GM23338 (cell line): ENCODE data around the gene ACOXL. TPM values are rescaled to one million over a fixed set of nuclear protein-coding genes. Genes with fewer than 3 reads are reported as not detected.

ENCODE experiments used
- ATAC-seq: fragments of 200-7000 bp; cut with Tn5 transposase; 3 replicates; pipeline ENCODE4 v1.9.1; 2020
- DNase-seq: peaks from one replicate; pipeline ENCODE4 v3.0.0-alpha.2; 2015; ENCODE audit warnings: low spot score
- H2AFZ ChIP-seq: fragments of 200-600 bp; sonication (generic); 2 replicates; pipeline ENCODE4 v1.8.0; 2016; ENCODE audit warnings: antibody characterized with exemption, mild to moderate bottlenecking, moderate library complexity
- H3F3A ChIP-seq: fragments of 200-600 bp; sonication (generic); replicated peaks from 2 replicates; pipeline ENCODE4 v1.8.0; 2017; ENCODE audit warnings: antibody characterized with exemption, mixed run types, low read depth
- H3K27ac ChIP-seq: fragments of 200-600 bp; sonication (generic); 2 replicates; pipeline ENCODE4 v1.6.1; 2016; ENCODE audit warnings: low read depth
- H3K27me3 ChIP-seq: fragments of 200-600 bp; sonication (generic); 2 replicates; pipeline ENCODE4 v1.8.0; 2016; ENCODE audit warnings: mild to moderate bottlenecking, mixed run types, moderate library complexity; ENCODE audit not compliant: insufficient read depth
- H3K36me3 ChIP-seq: fragments of 200-600 bp; sonication (generic); 2 replicates; pipeline ENCODE4 v1.8.0; 2016; ENCODE audit warnings: mild to moderate bottlenecking; ENCODE audit not compliant: insufficient read depth
- H3K4me1 ChIP-seq: fragments of 200-600 bp; sonication (generic); 2 replicates; pipeline ENCODE4 v1.8.0; 2016; ENCODE audit warnings: mild to moderate bottlenecking, moderate library complexity; ENCODE audit not compliant: insufficient read depth
- H3K4me2 ChIP-seq: fragments of 200-600 bp; sonication (generic); 2 replicates; pipeline ENCODE4 v1.7.1; 2017; ENCODE audit warnings: mixed run types
- H3K4me3 ChIP-seq: fragments of 200-600 bp; sonication (generic); 2 replicates; pipeline ENCODE4 v1.6.1; 2016; ENCODE audit warnings: mixed run types
- H3K79me2 ChIP-seq: fragments of 200-600 bp; sonication (generic); replicated peaks from 2 replicates; pipeline ENCODE4 v1.8.0; 2017; ENCODE audit warnings: mild to moderate bottlenecking; ENCODE audit not compliant: insufficient read depth
- H3K9me2 ChIP-seq: fragments of 200-600 bp; sonication (generic); 2 replicates; pipeline ENCODE4 v1.8.0; 2017; ENCODE audit not compliant: insufficient read depth
- H4K20me1 ChIP-seq: fragments of 200-600 bp; sonication (generic); replicated peaks from 2 replicates; pipeline ENCODE4 v1.8.0; 2017; ENCODE audit warnings: mild to moderate bottlenecking; ENCODE audit not compliant: insufficient read depth
- H3K27ac Mint-ChIP-seq: 2 replicates; pipeline ENCODE4 v1.8.0; 2020; ENCODE audit warnings: inconsistent platforms, mild to moderate bottlenecking, moderate library complexity, mixed read lengths
- H3K27me3 Mint-ChIP-seq: 3 replicates; pipeline ENCODE4 v1.8.0; 2022; ENCODE audit warnings: low read depth, mild to moderate bottlenecking, moderate library complexity, mixed read lengths, inconsistent platforms; ENCODE audit not compliant: insufficient read depth, poor library complexity
- H3K36me3 Mint-ChIP-seq: 3 replicates; pipeline ENCODE4 v1.8.0; 2021; ENCODE audit warnings: low read depth, mild to moderate bottlenecking, inconsistent platforms, moderate library complexity, mixed read lengths
- H3K4me1 Mint-ChIP-seq: 3 replicates; pipeline ENCODE4 v1.8.0; 2020; ENCODE audit warnings: mild to moderate bottlenecking, inconsistent platforms, mixed read lengths
- H3K4me3 Mint-ChIP-seq: 3 replicates; pipeline ENCODE4 v1.8.0; 2021; ENCODE audit warnings: moderate library complexity, mild to moderate bottlenecking, inconsistent platforms, mixed read lengths
- H3K9me3 Mint-ChIP-seq: 3 replicates; pipeline ENCODE4 v1.8.0; 2020; ENCODE audit warnings: moderate library complexity, mild to moderate bottlenecking, inconsistent platforms, mixed read lengths
- CREB1 ChIP-seq: fragments of 250-450 bp; sonication (Bioruptor Pico); IDR thresholded peaks from 2 replicates; pipeline ENCODE4 v1.5.0; 2020; ENCODE audit warnings: low read depth, mild to moderate bottlenecking, moderate library complexity
- EZH2 ChIP-seq: fragments of 200-600 bp; sonication (generic); IDR thresholded peaks from one replicate; pipeline ENCODE4 v1.8.0; 2017; ENCODE audit warnings: antibody characterized with exemption, mild to moderate bottlenecking, low read depth; ENCODE audit not compliant: unreplicated experiment
- NANOG ChIP-seq: IDR thresholded peaks from 2 replicates; pipeline ENCODE4 v1.6.1; 2016; ENCODE audit warnings: antibody characterized with exemption, borderline replicate concordance
- STAT1 ChIP-seq: IDR thresholded peaks from one replicate; pipeline ENCODE4 v1.6.1; 2016; ENCODE audit warnings: antibody characterized with exemption; ENCODE audit not compliant: unreplicated experiment
- ZNF114 ChIP-seq: fragments of 250-450 bp; sonication (Bioruptor Pico); IDR thresholded peaks from 2 replicates; pipeline ENCODE4 v1.5.0; 2020; ENCODE audit warnings: mild to moderate bottlenecking, moderate library complexity
- polyA plus RNA-seq: library from polyadenylated mRNA; unstranded; fragments of >200 nt; fragmentation: Nextera tagmentation; extraction: Ambion mirVana; gene quantifications from 2 replicates; pipeline ENCODE4 v1.2.1, GENCODE V29; 2016
- total RNA-seq: library from RNA; depleted of rRNA; stranded (reverse); fragments of >200 nt; shearing (Covaris generic); gene quantifications from 2 replicates; pipeline ENCODE4 v1.2.3, GENCODE V29; 2014
- TF ChIP-seq, protein P1 (sequence below): fragments of 250-450 bp; sonication (Bioruptor Pico); IDR thresholded peaks from 2 replicates; pipeline ENCODE4 v1.5.0; 2020; ENCODE audit warnings: mild to moderate bottlenecking, moderate library complexity
- TF ChIP-seq, protein P2 (sequence below), 2 experiments: fragments of 200-600 bp in 1 of 2; sonication (generic) in 1 of 2; conservative IDR thresholded peaks; 2 replicates each; pipeline versions ENCODE4 v1.5.1 to v1.6.1; 2016 to 2017; ENCODE audit warnings: antibody characterized with exemption in 2 of 2, low read depth in 2 of 2, mild to moderate bottlenecking in 2 of 2, moderate library complexity in 1 of 2
- TF ChIP-seq, protein P3 (sequence below): IDR thresholded peaks from 2 replicates; pipeline ENCODE4 v1.6.1; 2016; ENCODE audit warnings: antibody characterized with exemption

The ACOXL gene
- total and polyA plus RNA-seq, 2 experiments from 2014 or later = 9.0 to 14.7 TPM

DNA sequence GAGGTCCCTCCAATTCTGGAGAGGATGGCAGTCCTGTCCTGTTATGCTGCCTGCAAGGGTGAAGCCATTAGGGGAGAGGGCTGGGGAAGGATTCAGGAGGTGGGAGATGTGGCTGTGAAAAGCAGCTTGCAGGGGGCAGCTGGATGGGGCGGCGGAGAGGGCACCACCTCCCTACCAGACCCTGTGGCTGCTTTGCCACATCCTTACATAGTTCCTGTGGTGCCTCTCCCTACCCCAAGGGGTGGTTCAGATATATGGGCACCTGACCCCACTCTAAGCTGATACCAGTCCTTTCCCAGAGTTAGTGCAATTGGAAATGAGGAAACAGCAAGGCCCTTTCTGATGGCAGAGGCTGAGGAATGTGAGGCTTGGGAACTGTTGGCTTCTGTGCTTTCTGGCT lies 6.1 kb upstream of the ACOXL start (continued):
- TF ChIP-seq, protein P1, sequence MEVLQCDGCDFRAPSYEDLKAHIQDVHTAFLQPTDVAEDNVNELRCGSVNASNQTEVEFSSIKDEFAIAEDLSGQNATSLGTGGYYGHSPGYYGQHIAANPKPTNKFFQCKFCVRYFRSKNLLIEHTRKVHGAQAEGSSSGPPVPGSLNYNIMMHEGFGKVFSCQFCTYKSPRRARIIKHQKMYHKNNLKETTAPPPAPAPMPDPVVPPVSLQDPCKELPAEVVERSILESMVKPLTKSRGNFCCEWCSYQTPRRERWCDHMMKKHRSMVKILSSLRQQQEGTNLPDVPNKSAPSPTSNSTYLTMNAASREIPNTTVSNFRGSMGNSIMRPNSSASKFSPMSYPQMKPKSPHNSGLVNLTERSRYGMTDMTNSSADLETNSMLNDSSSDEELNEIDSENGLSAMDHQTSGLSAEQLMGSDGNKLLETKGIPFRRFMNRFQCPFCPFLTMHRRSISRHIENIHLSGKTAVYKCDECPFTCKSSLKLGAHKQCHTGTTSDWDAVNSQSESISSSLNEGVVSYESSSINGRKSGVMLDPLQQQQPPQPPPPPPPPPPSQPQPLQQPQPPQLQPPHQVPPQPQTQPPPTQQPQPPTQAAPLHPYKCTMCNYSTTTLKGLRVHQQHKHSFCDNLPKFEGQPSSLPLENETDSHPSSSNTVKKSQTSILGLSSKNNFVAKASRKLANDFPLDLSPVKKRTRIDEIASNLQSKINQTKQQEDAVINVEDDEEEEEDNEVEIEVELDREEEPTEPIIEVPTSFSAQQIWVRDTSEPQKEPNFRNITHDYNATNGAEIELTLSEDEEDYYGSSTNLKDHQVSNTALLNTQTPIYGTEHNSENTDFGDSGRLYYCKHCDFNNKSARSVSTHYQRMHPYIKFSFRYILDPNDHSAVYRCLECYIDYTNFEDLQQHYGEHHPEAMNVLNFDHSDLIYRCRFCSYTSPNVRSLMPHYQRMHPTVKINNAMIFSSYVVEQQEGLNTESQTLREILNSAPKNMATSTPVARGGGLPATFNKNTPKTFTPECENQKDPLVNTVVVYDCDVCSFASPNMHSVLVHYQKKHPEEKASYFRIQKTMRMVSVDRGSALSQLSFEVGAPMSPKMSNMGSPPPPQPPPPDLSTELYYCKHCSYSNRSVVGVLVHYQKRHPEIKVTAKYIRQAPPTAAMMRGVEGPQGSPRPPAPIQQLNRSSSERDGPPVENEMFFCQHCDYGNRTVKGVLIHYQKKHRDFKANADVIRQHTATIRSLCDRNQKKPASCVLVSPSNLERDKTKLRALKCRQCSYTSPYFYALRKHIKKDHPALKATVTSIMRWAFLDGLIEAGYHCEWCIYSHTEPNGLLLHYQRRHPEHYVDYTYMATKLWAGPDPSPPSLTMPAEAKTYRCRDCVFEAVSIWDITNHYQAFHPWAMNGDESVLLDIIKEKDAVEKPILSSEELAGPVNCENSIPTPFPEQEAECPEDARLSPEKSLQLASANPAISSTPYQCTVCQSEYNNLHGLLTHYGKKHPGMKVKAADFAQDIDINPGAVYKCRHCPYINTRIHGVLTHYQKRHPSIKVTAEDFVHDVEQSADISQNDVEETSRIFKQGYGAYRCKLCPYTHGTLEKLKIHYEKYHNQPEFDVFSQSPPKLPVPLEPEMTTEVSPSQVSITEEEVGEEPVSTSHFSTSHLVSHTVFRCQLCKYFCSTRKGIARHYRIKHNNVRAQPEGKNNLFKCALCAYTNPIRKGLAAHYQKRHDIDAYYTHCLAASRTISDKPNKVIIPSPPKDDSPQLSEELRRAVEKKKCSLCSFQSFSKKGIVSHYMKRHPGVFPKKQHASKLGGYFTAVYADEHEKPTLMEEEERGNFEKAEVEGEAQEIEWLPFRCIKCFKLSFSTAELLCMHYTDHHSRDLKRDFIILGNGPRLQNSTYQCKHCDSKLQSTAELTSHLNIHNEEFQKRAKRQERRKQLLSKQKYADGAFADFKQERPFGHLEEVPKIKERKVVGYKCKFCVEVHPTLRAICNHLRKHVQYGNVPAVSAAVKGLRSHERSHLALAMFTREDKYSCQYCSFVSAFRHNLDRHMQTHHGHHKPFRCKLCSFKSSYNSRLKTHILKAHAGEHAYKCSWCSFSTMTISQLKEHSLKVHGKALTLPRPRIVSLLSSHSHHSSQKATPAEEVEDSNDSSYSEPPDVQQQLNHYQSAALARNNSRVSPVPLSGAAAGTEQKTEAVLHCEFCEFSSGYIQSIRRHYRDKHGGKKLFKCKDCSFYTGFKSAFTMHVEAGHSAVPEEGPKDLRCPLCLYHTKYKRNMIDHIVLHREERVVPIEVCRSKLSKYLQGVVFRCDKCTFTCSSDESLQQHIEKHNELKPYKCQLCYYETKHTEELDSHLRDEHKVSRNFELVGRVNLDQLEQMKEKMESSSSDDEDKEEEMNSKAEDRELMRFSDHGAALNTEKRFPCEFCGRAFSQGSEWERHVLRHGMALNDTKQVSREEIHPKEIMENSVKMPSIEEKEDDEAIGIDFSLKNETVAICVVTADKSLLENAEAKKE = no peak
- no peak for TF ChIP-seq EZH2
- TF ChIP-seq, protein P2, sequence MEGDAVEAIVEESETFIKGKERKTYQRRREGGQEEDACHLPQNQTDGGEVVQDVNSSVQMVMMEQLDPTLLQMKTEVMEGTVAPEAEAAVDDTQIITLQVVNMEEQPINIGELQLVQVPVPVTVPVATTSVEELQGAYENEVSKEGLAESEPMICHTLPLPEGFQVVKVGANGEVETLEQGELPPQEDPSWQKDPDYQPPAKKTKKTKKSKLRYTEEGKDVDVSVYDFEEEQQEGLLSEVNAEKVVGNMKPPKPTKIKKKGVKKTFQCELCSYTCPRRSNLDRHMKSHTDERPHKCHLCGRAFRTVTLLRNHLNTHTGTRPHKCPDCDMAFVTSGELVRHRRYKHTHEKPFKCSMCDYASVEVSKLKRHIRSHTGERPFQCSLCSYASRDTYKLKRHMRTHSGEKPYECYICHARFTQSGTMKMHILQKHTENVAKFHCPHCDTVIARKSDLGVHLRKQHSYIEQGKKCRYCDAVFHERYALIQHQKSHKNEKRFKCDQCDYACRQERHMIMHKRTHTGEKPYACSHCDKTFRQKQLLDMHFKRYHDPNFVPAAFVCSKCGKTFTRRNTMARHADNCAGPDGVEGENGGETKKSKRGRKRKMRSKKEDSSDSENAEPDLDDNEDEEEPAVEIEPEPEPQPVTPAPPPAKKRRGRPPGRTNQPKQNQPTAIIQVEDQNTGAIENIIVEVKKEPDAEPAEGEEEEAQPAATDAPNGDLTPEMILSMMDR (conservative IDR thresholded peaks at IDR 0.05; ENCODE audit: low read depth in 2 of 2) = no peak

DNA sequence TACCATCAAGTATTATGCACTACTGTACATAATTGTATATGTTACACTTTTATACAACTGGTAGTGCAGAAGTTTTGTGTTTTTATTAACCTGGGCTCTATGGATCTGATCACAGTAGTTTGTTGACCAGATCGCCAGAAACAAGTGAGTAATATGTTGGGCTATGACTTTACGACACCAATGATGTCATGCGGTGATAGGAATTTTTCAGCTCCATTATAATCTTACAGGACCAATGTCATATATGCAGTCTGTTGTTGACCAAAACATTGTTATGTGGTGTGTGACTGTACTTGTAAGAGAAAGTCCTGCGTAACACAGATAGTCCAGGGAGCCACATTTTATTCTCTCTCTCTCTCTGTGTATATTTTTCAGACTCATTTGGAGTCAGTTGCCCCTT lies 4.5 kb upstream of the ACOXL start:
- Histone ChIP-seq H4K20me1 (no peaks in the 10 kb centered on the region), H3K9me2 (peaks cover 8% of the 10 kb centered on the region; the same call in 1 of the 2 replicates), H2AFZ (no peak overlapping the region), H3K36me3 (no peaks in the 10 kb centered on the region; the same call in 1 of the 2 replicates), H3K79me2 (no peaks in the 10 kb centered on the region), H3K27me3 (peaks cover 11% of the 10 kb centered on the region), H3K27ac (no peak overlapping the region), H3K4me3 (no peak overlapping the region), H3K4me1 (peaks cover 29% of the 10 kb centered on the region), H3F3A (peaks cover under 1% of the 10 kb centered on the region; the same call in 1 of the 2 replicates), H3K4me2 (no peak overlapping the region)
- Mint-ChIP-seq H3K27ac (no peak overlapping the region), H3K36me3 (peaks cover 9% of the 10 kb centered on the region), H3K9me3 (peaks cover 13% of the 10 kb centered on the region), H3K27me3 (peaks cover 17% of the 10 kb centered on the region), H3K4me3 (no peak overlapping the region), H3K4me1 (peaks cover 39% of the 10 kb centered on the region)
- ATAC-seq (no peak), DNase-seq (no peak)
- TF ChIP-seq STAT1 (no peak), ZNF114 (CRISPR knock-in tag) (no peak), NANOG (no peak), CREB1 (CRISPR knock-in tag) (no peak)
- TF ChIP-seq, protein P3, sequence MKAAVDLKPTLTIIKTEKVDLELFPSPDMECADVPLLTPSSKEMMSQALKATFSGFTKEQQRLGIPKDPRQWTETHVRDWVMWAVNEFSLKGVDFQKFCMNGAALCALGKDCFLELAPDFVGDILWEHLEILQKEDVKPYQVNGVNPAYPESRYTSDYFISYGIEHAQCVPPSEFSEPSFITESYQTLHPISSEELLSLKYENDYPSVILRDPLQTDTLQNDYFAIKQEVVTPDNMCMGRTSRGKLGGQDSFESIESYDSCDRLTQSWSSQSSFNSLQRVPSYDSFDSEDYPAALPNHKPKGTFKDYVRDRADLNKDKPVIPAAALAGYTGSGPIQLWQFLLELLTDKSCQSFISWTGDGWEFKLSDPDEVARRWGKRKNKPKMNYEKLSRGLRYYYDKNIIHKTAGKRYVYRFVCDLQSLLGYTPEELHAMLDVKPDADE = no peak
